Thoracic aorta (tissue), 2 donors: ENCODE results near the gene C10orf90. TPM values are rescaled to one million over a fixed set of nuclear protein-coding genes. Genes with fewer than 3 reads are reported as not detected.

Experiments used
- ATAC-seq: fragments of 150-250 bp; one replicate; pipeline ENCODE4 v1.8.0; 2017; ENCODE audit warnings: low read depth; ENCODE audit not compliant: insufficient number of reproducible peaks, low FRiP score
- DNase-seq: peaks from one replicate; pipeline ENCODE4 v3.0.0-alpha.2; 2020; ENCODE audit warnings: low spot score
- H3K27ac ChIP-seq, 2 donors: fragments of 200-600 bp; sonication (generic); 1 replicate in 1 of 2; 2 replicates in 1 of 2; pipeline ENCODE4 v1.5.1; 2016; ENCODE audit warnings: mild to moderate bottlenecking in 2 of 2, moderate library complexity in 2 of 2
- H3K27me3 ChIP-seq: fragments of 200-600 bp; sonication (generic); replicated peaks from 2 replicates; pipeline ENCODE4 v1.6.0; 2016; ENCODE audit warnings: mild to moderate bottlenecking; ENCODE audit not compliant: insufficient read depth
- H3K36me3 ChIP-seq: fragments of 200-600 bp; sonication (generic); one replicate; pipeline ENCODE4 v1.5.1; 2016
- H3K4me1 ChIP-seq, 2 donors: fragments of 200-600 bp; sonication (generic); 1 replicate in 1 of 2; 2 replicates in 1 of 2; pipeline versions ENCODE4 v1.5.1 to v1.6.0; 2016; ENCODE audit warnings: low read depth in 2 of 2, mild to moderate bottlenecking in 1 of 2; ENCODE audit not compliant: control insufficient read depth in 1 of 2
- H3K4me3 ChIP-seq: fragments of 200-600 bp; sonication (generic); 2 replicates; pipeline ENCODE4 v1.5.1; 2016; ENCODE audit warnings: mild to moderate bottlenecking
- H3K9me3 ChIP-seq: fragments of 200-600 bp; sonication (generic); 2 replicates; pipeline ENCODE4 v1.5.1; 2016
- total RNA-seq, 2 donors: library from RNA; depleted of rRNA; stranded (reverse); fragments of >200 nt; gene quantifications; one replicate each; pipeline versions ENCODE4 v1.1.0 to v1.2.3, GENCODE V29; 2016
- TF ChIP-seq, protein P1 (sequence below): fragments of 200-600 bp; sonication (generic); IDR thresholded peaks from one replicate; pipeline ENCODE4 v1.5.1; 2019; ENCODE audit warnings: antibody characterized with exemption

Gene C10orf90
- total RNA-seq, 2 donors from 2014 or later, result not detected

- Histone ChIP-seq H3K9me3 (no peaks in the 10 kb centered on the region), H3K36me3 (no peaks in the 10 kb centered on the region), H3K4me1 (no peaks in the 10 kb centered on the region), H3K27ac (no peak overlapping the region), H3K27me3 (no peaks in the 10 kb centered on the region), H3K4me3 (no peak overlapping the region)
- TF ChIP-seq, protein P1, sequence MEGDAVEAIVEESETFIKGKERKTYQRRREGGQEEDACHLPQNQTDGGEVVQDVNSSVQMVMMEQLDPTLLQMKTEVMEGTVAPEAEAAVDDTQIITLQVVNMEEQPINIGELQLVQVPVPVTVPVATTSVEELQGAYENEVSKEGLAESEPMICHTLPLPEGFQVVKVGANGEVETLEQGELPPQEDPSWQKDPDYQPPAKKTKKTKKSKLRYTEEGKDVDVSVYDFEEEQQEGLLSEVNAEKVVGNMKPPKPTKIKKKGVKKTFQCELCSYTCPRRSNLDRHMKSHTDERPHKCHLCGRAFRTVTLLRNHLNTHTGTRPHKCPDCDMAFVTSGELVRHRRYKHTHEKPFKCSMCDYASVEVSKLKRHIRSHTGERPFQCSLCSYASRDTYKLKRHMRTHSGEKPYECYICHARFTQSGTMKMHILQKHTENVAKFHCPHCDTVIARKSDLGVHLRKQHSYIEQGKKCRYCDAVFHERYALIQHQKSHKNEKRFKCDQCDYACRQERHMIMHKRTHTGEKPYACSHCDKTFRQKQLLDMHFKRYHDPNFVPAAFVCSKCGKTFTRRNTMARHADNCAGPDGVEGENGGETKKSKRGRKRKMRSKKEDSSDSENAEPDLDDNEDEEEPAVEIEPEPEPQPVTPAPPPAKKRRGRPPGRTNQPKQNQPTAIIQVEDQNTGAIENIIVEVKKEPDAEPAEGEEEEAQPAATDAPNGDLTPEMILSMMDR, result no peak
- no peak for ATAC-seq
- no peak for DNase-seq
Observed at GRCh38 chr10:126632705-126633104, 37.8 kb downstream of the C10orf90 start.

DNA sequence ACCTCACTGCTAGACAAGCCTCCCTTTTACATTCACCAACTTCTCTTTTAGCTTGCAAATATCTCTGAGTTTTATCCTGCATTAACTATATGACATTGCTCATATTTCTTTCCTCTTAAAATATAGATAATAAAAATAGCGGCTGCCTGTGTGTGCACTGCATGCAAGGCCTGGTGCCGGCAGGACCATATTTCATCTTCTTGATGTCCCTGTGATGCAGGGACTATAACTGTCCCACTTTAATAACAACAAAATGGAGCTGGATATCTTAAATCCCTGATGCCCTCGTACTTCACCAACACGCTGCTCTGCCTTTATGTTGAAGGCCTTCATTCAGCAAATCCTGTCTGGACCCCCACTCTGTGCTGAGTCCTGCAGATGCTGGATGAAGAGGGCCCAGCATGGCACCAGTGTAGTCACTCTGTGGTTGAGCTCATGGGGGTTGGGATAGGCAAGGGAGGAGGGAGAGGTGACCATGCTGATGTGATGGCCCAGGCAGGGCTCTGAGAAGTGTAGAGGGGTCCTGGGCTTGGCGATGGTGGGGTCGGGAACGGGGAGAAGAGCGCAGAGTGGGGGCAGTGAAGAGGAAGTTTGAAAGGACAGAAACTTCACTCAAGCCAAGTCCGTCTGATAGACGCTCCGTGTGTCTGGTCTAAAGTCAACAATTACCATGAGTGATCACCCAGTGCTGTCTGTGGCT is 40.4 kb downstream of the C10orf90 start:
- no peak overlapping the region for H3K4me3 ChIP-seq
- no peaks in the 10 kb centered on the region for H3K4me1 ChIP-seq
- no peaks in the 10 kb centered on the region for H3K36me3 ChIP-seq
- TF ChIP-seq, protein P1, result no peak
- no peaks in the 10 kb centered on the region for H3K27me3 ChIP-seq
- no peak overlapping the region for H3K27ac ChIP-seq
- DNase-seq (no peak), ATAC-seq (no peak)
- no peaks in the 10 kb centered on the region for H3K9me3 ChIP-seq

DNA sequence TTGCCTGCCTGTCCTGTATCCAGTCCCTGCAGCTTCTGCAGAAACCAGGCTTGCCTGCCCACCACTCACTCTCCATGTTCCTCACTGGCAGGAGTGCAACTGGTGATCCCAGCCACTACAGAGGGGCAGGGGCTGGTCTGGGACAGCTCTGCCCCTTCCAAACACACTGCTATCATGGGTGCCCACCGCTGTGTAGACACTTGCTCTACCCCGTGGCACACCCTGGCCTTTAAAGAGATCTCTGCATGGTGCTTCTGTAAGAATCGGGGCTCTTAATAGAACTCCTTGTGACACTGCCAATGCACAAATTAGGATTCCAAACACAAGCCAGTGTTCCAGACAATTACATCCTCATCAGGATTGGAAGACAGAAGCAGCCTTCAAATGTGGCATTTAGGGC is 41.7 kb downstream of the C10orf90 start:
- H3K27ac ChIP-seq, result no peak overlapping the region
- no peak overlapping the region for H3K4me3 ChIP-seq
- ATAC-seq, result no peak
- no peaks in the 10 kb centered on the region for H3K9me3 ChIP-seq
- TF ChIP-seq, protein P1, result no peak
- no peaks in the 10 kb centered on the region for H3K27me3 ChIP-seq
- DNase-seq, result no peak
- no peaks in the 10 kb centered on the region for H3K36me3 ChIP-seq
- no peaks in the 10 kb centered on the region for H3K4me1 ChIP-seq

- DNase-seq (no peak), ATAC-seq (no peak)
- Histone ChIP-seq H3K36me3 (no peaks in the 10 kb centered on the region), H3K4me3 (no peak overlapping the region), H3K27me3 (no peaks in the 10 kb centered on the region), H3K27ac (no peak overlapping the region), H3K4me1 (no peaks in the 10 kb centered on the region), H3K9me3 (no peaks in the 10 kb centered on the region)
- TF ChIP-seq, protein P1, result no peak
Observed at GRCh38 chr10:126621846-126622245, 48.6 kb downstream of the C10orf90 start.

- H3K27me3 ChIP-seq, result no peaks in the 10 kb centered on the region
- H3K4me1 ChIP-seq, result no peaks in the 10 kb centered on the region
- TF ChIP-seq, protein P1, result no peak
- no peak overlapping the region for H3K4me3 ChIP-seq
- no peak for ATAC-seq
- H3K36me3 ChIP-seq, result no peaks in the 10 kb centered on the region
- no peaks in the 10 kb centered on the region for H3K9me3 ChIP-seq
- H3K27ac ChIP-seq, result no peak overlapping the region
- no peak for DNase-seq
Observed at GRCh38 chr10:126618466-126618865, 52.0 kb downstream of the C10orf90 start.
